8988T (cell line): ENCODE measurements around the gene HMSD.
"Not testable (repeated sequence)": the region's sequence is repeated elsewhere in the genome, so short reads cannot be mapped to it uniquely, and the experiment has no call there.

ENCODE experiments used
- DNase-seq: peaks from one replicate; pipeline ENCODE4 v3.0.0; 2011

HMSD gene, protein sequence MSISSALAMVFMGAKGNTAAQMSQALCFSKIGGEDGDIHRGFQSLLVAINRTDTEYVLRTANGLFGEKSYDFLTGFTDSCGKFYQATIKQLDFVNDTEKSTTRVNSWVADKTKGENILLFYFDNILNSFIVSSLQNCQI

DNA sequence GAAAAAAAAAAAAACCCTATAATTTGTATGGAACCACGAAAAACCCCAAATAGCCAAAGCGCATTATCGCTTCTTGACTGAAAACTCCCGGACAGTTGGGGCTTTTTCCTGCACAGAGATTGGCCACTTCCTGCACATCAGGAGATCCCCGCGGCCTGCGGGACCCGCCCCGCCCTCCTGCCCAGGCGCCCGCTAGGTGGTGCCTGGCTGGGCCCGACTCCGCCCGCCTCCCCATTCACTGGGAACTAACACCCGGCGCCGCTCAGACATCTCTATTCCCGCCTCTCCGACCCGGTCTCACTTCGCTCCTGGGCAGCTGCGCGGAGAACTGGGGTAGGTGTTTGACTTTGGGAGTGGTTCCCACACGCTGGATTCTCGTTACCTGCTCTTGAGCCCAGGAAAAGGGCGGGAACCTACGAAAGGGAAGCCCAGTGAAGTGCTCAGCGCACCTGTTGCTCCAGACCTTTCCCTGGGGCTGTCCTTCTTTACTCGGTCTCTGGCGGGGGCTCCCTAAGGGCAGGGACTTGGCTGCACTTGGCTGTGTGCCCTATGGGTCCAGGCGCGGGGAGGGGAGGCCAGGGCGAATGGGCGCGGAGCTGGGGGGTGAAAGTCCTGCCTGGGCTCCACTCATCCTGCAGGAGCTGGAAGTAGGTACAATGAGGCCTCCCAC lies at the start of gene HMSD:
TSS of gene HMSD (plus strand) at position 234 of the 670 bp plus-strand sequence. CDS start 4,155 bp downstream, outside the sequence.
- peak; percentile 22 for DNase-seq

- DNase-seq = no peak
These were observed 45.1 kb upstream of the HMSD start for GRCh38 chr18:63903851-63904570.

DNA sequence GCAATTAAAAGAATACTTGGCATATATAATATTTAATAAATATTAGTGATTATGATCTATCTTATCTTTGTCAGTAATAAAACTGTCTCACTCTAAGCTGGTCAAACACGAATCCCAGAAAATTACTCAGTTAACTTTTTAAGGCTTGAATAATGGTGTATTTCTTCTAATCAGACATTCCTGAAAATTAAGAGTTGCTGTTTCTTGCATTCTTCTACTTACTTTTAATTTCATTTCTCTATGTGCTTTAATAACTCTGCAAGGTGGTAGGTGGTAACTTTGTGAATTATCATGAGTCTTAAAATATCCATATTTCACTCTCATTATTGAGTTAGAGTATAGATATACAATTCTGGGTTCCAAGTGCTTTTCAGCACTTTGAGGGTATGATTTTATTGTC lies 44.4 kb upstream of the HMSD start:
- no peak for DNase-seq

DNA sequence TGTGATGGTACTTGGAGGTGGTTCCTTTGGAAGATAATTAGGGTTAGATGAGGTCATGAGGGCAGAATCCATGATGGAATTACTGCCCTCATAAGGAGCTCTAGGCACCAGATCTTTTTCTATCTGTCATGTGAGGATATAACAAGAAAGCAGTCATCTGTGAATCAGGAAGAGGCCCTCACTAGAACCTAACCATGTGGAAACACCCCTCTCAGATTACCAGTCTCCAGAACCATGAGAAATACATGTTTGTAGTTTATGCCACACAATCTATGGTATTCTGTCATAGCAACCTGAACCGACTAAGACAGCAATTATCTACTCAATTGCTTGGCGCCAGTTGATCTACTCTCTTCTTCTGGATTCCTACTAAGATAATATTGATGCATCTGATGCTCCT lies 43.7 kb upstream of the HMSD start:
- DNase-seq = no peak

DNA sequence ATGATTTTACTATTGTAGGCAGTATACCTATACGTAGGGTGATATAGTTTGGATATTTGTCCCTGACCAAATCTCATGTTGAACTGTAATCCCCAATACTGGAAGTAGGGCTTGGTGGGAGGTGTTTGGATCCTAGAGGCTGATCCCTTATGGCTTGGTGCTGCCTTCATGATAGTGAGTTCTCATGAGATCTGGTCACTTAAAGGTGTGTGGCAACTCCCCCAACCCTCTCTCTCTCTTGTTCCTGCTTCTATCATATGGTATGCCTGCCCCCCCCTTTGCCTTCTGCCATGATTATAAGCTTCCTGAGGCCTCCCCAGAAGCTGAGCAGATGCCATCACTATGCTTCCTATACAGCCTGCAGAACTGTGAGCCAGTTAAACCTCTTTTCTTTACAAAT lies 43.0 kb upstream of the HMSD start:
- DNase-seq = no peak

GRCh38 chr18:63907664-63908063 lies 41.4 kb upstream of the HMSD start, which contains the start of gene SERPINB10:
Gene SERPINB10, plus strand, starts transcription at chr18:63907958. Its CDS starts 7,553 bp downstream, at chr18:63915511.
- DNase-seq = no peak

- DNase-seq = no peak
These were observed 40.2 kb upstream of the HMSD start for GRCh38 chr18:63908858-63909257.

DNA sequence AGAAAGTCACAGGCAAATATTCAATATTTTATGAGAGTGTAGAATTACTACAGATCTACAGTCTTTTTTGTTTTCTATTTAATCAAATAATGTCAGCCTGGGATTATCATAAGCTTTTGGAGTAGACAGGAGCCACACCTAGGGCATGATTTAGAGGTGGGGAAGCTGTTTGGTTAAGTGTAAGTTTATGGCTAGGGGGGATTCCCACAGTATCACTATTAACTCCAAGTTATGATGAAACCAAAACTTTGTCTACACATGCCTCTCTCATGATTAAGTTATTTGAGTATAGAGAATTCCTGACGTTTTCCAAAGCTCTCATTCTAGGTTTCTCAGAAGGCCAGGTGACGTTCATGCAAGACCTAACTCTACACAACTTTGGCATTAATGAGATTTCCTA lies 39.2 kb upstream of the HMSD start:
- DNase-seq = no peak

- no peak for DNase-seq
These were observed 31.3 kb upstream of the HMSD start for GRCh38 chr18:63917817-63918216.

- no peak for DNase-seq
These were observed 27.1 kb upstream of the HMSD start for GRCh38 chr18:63922049-63922448.

- DNase-seq = no peak
These were observed 24.6 kb upstream of the HMSD start for GRCh38 chr18:63924551-63924950.

GRCh38 chr18:63928331-63928730 lies 20.8 kb upstream of the HMSD start:
- no peak for DNase-seq

- DNase-seq = not testable (repeated sequence)
These were observed 19.7 kb upstream of the HMSD start for GRCh38 chr18:63929369-63929768.

DNA sequence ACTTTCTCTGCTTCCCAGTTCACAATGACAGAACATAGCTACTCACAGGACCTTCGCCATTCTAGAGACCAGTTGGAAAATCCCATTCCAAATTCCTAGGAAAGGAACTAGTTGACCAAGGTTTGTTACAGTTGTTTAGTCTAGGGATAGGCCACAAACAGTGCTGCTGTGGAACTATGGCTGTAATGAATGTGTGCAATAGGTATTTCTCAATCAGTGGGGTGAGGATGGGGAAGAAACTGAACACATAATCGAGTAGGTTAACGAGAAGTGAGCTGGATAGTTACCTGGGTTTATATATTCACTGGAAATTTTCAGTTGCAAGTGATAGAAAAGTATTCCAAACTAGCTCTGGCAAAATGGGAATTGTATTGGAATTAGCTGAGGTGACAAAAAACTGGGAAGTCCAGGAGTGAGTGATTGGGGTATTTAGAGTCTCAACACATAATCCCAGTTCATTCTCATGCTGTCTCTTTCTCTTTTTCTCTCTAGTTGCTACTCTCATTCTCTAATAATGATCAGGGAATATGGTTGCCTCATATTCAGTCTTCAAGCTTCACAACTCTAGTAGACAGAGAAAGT lies 18.2 kb upstream of the HMSD start:
- no peak for DNase-seq

DNA sequence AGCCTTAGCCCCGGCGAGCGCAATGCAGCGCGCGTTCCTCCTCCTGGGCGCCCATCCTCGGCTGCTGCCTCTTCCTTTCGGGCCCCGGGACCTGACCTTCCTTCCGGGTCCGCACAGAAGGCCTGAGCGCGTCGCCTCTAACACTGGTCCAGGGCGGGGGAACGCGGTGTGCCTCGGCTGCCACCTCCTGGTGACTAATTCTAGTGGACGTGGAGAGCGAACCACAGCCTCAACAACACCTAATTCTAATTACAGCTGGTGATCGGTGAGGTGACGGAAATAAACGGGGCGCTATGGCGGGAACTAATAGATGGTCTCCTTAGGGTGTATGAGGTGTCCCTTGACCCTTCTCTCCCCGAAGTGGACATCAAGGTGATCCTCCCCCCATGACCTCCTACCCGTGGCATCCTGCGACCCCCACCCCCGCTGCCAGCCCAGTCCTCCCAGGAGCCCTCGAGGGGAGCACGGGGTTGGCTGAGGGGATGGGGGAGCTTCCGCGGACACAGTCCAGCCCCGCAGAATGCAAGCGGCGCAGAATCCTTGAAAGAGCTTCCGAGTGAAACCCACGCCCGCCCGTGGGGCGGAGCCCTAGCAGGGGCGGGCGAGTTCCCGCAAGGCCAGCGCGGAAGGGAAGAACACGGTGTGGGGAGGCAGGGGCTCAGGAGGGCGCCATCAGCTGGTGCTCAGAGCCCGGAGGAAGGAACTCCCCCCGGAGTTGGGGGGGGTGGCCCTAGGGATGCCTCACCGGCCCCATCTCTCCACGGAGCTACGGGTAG lies 12.8 kb upstream of the HMSD start:
- peak; percentile 20 for DNase-seq

DNA sequence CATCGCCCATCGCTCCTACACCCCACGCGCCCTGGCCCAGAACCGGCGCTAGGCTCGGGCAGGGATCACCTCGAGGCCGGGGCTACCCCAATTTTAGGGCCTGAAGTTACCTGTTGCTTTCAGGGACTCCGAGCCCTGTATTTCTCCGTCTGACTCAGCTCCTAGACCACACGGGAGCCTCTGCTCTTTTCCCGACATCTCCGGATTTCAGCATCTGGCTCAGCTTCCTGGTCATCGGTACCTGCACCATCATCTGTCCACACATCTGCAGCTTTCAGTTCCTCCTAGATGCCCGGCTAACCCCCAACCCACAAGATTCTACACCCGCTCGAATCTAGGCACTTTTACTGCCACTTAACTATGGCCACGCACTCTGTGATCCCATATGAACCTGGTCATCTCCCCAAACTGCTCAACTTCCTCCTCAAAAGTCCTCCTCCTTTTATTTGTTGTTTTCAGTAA lies 12.1 kb upstream of the HMSD start:
- no peak for DNase-seq

DNA sequence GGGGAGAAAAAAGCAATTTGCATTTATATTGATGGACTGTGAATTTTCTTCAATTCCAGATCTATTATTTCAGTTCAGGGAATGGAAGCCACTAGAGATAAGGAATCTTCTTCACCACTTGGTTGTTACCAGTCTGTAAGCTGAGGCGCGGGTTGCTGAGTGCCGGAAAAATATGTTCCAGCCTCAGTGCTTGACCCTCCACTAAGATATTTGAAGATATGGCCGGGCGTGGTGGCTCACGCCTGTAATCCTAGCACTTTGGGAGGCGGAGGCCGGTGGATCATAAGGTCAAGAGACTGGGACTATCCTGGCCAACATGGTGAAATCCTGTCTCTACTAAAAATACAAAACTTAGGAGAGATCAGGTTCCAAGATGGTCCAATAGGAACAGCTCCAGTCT lies 9.1 kb upstream of the HMSD start:
- no peak for DNase-seq

DNA sequence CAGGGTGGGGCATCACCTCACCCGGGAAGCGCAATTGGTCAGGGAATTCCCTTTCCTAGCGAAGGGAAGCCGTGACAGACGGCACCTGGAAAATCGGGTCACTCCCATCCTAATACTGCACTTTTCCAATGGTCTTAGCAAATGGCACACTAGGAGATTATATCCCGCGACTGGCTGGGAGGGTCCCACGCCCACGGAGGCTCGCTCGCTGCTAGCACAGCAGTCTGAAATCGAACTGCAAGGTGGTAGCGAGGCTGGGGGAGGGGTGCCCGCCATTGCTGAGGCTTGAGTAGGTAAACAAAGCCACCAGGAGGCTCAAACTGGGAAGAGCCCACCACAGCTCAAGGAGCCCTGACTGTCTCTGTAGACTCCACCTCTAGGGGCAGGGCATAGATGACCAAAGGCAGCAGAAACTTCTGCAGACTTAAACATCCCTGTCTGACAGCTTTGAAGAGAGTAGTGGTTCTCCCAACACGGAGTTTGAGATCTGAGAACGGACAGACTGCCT lies 8.5 kb upstream of the HMSD start:
- not testable (repeated sequence) for DNase-seq

DNA sequence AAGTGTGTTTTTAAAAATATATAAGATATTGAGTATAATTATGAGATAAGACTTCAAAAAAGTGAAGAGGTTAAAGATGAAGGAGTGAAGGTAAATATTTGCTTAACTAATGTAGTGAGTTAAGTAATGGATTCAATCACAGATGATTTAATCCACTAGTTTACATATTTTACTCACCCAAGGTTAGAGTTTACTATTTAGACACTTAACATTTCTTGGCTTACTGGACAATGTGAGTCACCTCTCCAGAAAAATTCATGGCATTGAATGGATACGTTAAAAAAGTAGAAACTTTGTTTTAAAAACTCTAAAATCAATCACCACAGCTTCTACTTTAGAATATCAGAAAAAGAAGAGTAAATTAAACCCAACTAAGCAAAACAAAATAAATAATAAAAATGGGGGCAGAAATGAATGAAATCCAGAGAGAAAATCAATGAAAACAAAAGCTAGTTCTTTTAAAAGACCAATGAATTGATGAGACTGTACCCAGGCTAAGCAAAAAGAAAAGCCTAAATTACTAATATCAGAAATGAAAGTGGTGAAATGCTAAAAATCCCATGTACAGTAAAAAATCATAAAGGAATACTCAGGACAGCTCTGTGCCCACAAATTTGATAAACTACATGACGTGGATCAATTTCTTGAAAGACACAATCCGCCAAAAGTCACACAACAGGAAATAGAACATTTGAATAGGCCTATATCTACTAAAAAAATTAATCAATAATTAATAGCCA lies 1.9 kb upstream of the HMSD start:
- no peak for DNase-seq

DNA sequence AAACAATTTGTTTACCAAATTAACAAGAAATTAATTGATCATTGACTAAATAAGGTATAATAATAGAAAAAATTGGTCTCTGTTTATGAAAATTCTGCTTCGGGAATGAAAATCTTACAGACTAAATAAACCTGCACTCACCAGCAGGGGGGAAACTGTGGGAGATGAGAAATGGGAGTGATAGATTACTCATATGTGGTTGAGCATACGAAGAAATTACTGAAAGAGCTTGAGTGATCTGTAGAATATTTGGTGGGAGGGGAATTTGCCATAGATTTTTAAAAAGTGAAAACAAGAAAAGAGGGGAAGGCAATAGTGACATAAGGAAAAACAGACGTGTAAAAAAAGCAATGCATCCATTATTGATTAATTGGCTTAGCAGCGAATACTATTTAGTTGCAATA lies 2.2 kb downstream of the HMSD start:
- DNase-seq = no peak

- no peak for DNase-seq
These were observed 4.7 kb downstream of the HMSD start for GRCh38 chr18:63953811-63954210.

DNA sequence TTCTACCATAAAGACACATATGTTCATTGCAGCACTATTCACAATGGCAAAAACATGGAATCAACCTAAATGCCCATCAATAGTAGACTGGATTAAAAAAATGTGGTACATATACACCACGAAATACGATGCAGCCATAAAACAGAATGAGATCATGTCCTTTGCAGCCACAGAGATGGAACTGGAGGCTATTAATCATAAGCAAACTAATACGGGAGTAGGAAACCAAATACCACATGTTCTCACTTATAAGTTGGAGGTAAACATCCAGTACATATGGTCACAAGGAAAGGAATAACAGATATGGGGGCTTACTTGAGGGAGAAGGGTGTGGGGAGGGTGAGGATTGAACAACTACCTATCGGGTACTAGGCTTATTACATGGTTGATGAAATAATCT lies 7.7 kb downstream of the HMSD start:
- no peak for DNase-seq
